BLaER1 (cell line): ENCODE measurements around the gene FGFBP2.

Experiments
- H3K27ac ChIP-seq: shearing (Covaris generic); formaldehyde crosslinking; 2 replicates; pipeline ENCODE4 v1.8.1; 2022
- H3K27me3 ChIP-seq: shearing (Covaris generic); formaldehyde crosslinking; 2 replicates; pipeline ENCODE4 v1.8.1; 2022
- H3K36me3 ChIP-seq: shearing (Covaris generic); formaldehyde crosslinking; 2 replicates; pipeline ENCODE4 v1.8.1; 2022
- H3K4me1 ChIP-seq: shearing (Covaris generic); formaldehyde crosslinking; 2 replicates; pipeline ENCODE4 v1.8.1; 2022
- H3K4me2 ChIP-seq: shearing (Covaris generic); formaldehyde crosslinking; 2 replicates; pipeline ENCODE4 v1.8.1; 2022
- H3K4me3 ChIP-seq: shearing (Covaris generic); formaldehyde crosslinking; 2 replicates; pipeline ENCODE4 v1.8.1; 2022
- H3K9ac ChIP-seq: shearing (Covaris generic); formaldehyde crosslinking; 2 replicates; pipeline ENCODE4 v1.8.1; 2022
- H3K9me3 ChIP-seq: shearing (Covaris generic); formaldehyde crosslinking; 2 replicates; pipeline ENCODE4 v1.8.1; 2022
- H4K20me1 ChIP-seq: shearing (Covaris generic); formaldehyde crosslinking; 2 replicates; pipeline ENCODE4 v1.8.1; 2022
- Cebpa-rat ChIP-seq: shearing (Covaris generic); IDR thresholded peaks from 2 replicates; pipeline ENCODE4 v1.8.1; 2022

FGFBP2 gene

DNA sequence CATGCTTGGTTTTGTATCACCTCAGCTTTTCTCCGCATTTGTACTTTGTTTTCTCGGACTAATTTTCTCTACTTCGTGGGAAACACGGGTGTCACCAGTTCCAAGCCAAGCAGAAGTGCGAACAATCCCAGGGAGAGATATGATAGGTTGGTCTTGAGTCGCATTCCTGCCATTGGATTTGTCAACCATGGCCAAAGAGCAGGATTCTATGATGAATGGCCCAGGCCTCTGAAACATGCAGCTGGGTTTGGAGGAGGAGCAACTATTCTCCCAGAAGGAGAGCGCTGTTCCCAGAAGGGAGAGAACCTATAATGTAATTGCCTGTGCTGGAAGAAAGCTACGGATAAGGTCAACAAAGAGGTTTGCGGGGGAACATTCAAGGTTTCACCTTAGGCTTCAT lies 14.1 kb downstream of the FGFBP2 start:
- no peaks in the 10 kb centered on the region for H4K20me1 ChIP-seq
- TF ChIP-seq Cebpa-rat: no peak

DNA sequence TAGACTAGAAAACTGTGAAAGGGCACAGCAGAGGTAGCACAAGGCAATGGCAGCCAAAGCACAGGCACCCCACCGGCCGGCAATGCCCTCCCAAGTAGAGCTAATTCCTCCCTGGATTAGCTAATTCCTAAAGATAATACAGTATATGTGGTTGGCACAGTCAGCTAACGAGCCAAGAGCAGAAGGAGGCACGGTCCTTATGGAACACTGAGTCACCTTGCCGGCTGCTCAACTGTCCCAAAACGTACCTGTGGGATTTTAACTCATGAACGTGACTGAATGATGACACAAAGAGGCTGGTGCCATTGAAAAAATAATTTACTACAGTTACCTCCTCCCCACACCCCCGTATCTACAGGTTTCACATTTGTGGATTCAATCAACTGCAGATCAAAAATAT lies 15.3 kb downstream of the FGFBP2 start:
- TF ChIP-seq Cebpa-rat: no peak
- Histone ChIP-seq H3K36me3 (no peaks in the 10 kb centered on the region), H3K4me2 (no peak overlapping the region), H3K27me3 (no peaks in the 10 kb centered on the region), H3K9ac (no peak overlapping the region), H3K4me1 (no peaks in the 10 kb centered on the region), H3K4me3 (no peak overlapping the region), H4K20me1 (no peaks in the 10 kb centered on the region), H3K27ac (no peak overlapping the region), H3K9me3 (peaks cover under 1% of the 10 kb centered on the region; the same call in 1 of the 2 replicates)

More for the DNA sequence above, 14.1 kb downstream of the FGFBP2 start:
- Histone ChIP-seq H3K27me3 (no peaks in the 10 kb centered on the region), H3K9ac (no peak overlapping the region), H3K4me1 (no peaks in the 10 kb centered on the region), H3K9me3 (peaks cover 12% of the 10 kb centered on the region), H3K4me3 (no peak overlapping the region), H3K27ac (no peak overlapping the region), H3K4me2 (no peak overlapping the region), H3K36me3 (no peaks in the 10 kb centered on the region)

DNA sequence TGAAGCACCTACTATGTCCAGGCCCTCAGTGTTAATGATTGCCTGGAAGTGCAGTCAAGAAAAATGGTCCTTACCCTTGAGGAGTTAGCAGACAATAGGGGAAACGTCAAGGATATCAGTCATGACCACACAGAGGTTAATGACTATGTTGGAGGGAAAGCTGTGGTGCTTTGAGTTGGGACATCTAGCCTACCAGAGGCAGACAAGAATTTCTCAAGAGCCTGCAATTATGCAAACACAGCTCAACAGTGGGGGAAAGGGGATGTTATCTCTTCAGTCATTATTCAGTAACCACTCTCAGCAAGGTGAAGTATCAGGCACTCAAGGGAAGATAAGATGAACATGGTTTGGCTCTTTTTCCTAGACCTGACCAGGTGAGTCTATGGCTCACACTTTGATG lies 17.5 kb downstream of the FGFBP2 start:
- TF ChIP-seq Cebpa-rat: no peak
- no peak overlapping the region for H3K9ac ChIP-seq

DNA sequence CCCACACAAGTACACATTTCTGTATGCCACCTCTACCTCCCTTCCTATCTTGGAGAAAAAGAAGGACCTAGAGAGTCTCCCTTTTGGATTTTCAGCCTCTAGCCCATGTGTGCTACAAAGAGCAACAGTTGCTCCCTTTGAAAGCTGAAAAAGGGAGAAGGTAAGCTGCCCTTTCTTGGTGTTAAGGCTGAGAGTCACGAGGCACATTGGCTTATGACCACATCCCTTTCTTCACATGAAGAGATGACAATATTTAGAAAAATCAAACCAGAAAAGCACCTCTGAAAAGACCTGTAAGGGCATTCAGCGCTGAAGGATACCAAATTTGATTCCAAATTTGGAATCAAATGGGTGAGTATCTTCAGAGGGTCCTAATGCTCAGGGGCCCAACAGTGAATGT lies 18.1 kb downstream of the FGFBP2 start:
- Histone ChIP-seq H4K20me1 (no peaks in the 10 kb centered on the region), H3K4me1 (no peaks in the 10 kb centered on the region)

More for the DNA sequence above, 17.5 kb downstream of the FGFBP2 start:
- Histone ChIP-seq H3K27me3 (no peaks in the 10 kb centered on the region), H3K27ac (no peak overlapping the region), H3K9me3 (no peaks in the 10 kb centered on the region), H3K4me2 (no peak overlapping the region), H4K20me1 (no peaks in the 10 kb centered on the region), H3K4me3 (no peak overlapping the region), H3K36me3 (no peaks in the 10 kb centered on the region), H3K4me1 (no peaks in the 10 kb centered on the region)

DNA sequence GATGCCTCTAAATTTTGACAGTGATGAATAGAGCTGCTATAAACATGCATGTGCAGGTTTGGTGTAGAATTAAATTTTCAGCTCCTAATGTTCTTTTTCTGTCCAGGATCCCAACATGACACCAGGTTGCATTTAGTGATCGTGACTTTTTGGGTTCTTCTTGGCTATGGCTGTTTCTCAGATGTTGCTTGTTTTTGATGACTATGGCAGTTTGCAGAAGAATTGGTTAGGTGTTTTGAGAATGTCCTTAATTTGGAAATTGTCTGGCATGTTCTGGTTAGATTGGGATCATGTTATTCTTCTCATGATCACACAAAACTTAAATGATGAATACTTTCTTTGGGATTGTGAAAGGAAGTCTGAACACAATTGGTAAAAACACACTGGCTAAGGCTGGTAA lies 20.7 kb downstream of the FGFBP2 start:
- Histone ChIP-seq H3K4me1 (no peaks in the 10 kb centered on the region), H3K27me3 (no peaks in the 10 kb centered on the region), H3K4me2 (no peak overlapping the region), H4K20me1 (no peaks in the 10 kb centered on the region), H3K9me3 (no peaks in the 10 kb centered on the region), H3K36me3 (no peaks in the 10 kb centered on the region), H3K4me3 (no peak overlapping the region), H3K27ac (no peak overlapping the region), H3K9ac (no peak overlapping the region)
- no peak for TF ChIP-seq Cebpa-rat

More for the DNA sequence above, 18.1 kb downstream of the FGFBP2 start:
- no peaks in the 10 kb centered on the region for H3K27me3 ChIP-seq
- TF ChIP-seq Cebpa-rat: no peak
- H3K9ac ChIP-seq: no peak overlapping the region
- H3K4me2 ChIP-seq: no peak overlapping the region
- no peaks in the 10 kb centered on the region for H3K36me3 ChIP-seq
- H3K4me3 ChIP-seq: no peak overlapping the region
- H3K27ac ChIP-seq: no peak overlapping the region
- no peaks in the 10 kb centered on the region for H3K9me3 ChIP-seq

DNA sequence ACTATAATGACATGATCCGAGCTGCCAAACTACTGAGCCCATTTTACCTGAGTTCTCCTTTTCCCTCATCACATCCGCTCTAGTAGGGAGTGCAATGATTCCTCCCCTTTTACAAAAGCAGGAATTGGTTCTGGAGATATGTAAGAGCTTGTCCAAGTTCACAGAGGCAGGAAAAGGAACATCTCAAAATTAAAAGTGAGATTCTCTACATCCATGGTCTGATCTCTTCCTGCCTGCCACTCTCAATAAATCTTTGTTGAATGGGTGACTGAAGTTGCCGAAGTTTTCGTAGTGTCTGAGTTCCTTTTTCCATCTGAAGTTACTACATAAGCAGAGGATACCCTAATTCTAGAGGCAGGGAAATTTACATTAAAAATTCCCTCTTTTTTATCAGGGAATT lies 24.3 kb downstream of the FGFBP2 start, which contains the start of gene FGFBP1:
Gene FGFBP1, minus strand, starts transcription at position 101 of the 400 bp plus-strand sequence. CDS start 2,108 bp downstream, outside the sequence.
- H3K4me2 ChIP-seq: no peak within 1 kb of the TSS
- no peaks in the 10 kb centered on the region for H3K9me3 ChIP-seq
- TF ChIP-seq Cebpa-rat: no peak
- no peaks in the 10 kb centered on the region for H3K27me3 ChIP-seq
- H4K20me1 ChIP-seq: no peaks in the 10 kb centered on the region
- H3K9ac ChIP-seq: no peak within 1 kb of the TSS
- no peak within 1 kb of the TSS for H3K27ac ChIP-seq
- no peaks in the 10 kb centered on the region for H3K4me1 ChIP-seq
- H3K36me3 ChIP-seq: no peaks in the 10 kb centered on the region
- no peak within 1 kb of the TSS for H3K4me3 ChIP-seq

DNA sequence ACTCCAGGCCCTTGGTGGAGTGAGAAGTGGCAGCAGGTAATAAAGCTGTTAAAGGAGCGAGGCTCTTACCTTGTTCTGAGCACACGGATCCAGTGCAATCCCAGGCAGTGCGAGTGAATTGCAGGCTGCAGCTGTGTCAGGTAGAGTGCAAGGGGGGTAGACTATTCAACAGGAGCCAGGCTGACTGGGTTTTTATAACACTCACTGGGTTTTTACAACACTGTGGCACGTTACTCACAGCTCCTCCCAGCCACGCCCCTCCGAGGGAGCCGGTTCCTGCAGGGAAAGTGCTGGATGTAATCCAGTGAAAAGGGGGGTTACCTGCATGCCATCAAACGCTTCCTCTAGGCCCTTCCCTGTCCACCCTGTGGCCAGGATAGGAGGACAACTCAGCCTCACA lies 24.8 kb downstream of the FGFBP2 start:
- no peaks in the 10 kb centered on the region for H3K36me3 ChIP-seq
- no peaks in the 10 kb centered on the region for H4K20me1 ChIP-seq
- H3K4me1 ChIP-seq: no peaks in the 10 kb centered on the region
- peaks cover 3% of the 10 kb centered on the region; the same call in 1 of the 2 replicates for H3K9me3 ChIP-seq
- TF ChIP-seq Cebpa-rat: no peak
- H3K4me3 ChIP-seq: no peak overlapping the region
- H3K4me2 ChIP-seq: no peak overlapping the region
- no peak overlapping the region for H3K9ac ChIP-seq
- H3K27me3 ChIP-seq: no peaks in the 10 kb centered on the region
- H3K27ac ChIP-seq: no peak overlapping the region

DNA sequence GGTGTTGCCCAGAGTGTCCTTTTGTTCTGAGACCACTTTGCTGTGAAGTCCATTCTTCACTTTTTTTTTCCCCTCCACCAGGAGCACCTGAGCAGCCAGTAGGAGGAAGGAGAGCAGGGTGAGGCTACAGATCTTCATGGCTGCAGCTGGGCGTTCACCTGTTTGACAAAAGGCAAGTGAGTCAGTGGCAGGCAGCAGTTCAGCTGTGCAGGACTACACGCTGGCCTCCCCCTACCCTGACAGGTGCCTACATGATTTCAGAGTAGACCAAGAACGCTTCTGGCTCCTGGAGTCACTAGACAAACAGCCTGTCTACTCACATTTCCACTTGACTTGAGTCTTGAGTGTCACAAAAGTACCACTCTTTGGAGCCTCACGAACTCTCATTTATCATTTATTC lies 26.5 kb downstream of the FGFBP2 start:
- Histone ChIP-seq H3K4me3 (no peak overlapping the region), H3K27me3 (no peaks in the 10 kb centered on the region), H3K9me3 (peaks cover 20% of the 10 kb centered on the region), H3K9ac (no peak overlapping the region), H4K20me1 (no peaks in the 10 kb centered on the region), H3K4me1 (peaks cover 5% of the 10 kb centered on the region), H3K27ac (no peak overlapping the region), H3K36me3 (no peaks in the 10 kb centered on the region), H3K4me2 (no peak overlapping the region)
- TF ChIP-seq Cebpa-rat: no peak

DNA sequence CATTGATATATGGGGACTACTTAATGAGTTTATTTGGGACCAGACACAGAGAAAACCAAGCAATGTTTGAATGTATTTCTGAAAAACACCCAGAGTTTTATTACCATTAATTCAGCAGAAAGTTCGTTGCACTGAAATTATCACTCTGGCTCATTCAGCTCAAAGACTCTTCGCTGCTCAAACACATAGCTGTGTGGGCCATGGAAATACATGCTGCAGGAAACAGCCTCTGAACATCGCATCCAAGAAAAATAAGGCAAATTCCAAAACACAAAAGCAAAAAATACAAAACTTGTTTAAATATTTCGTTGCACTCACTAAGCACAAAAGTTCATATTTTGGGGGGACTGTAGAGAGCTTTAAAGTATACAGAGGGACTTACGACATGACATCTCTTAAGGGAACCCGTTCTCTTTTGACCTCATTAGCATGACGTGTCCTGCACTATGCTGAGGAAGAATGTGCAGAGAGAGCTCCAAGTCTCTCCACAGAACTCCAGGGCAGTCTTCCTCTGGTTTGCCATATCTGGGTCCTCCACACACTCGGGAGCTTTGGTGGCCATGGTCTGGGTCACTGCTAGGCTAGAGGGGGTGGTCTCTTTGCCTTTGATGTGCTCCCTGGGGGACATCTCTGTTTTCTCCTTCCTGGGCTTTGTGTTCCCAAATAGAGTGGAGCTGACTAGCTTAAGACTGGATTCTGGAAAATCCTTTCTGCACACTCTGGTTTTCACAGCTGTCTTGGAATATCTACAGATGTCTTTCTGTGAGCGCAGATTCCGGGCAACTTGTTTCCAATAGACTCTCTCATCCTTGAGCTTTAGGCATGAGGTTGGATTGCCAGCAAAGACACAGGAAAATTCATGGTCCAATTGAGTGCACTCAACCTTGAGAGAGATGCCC lies 27.2 kb downstream of the FGFBP2 start:
- Histone ChIP-seq H4K20me1 (no peaks in the 10 kb centered on the region), H3K9me3 (peaks cover 21% of the 10 kb centered on the region), H3K9ac (no peak overlapping the region), H3K4me2 (no peak overlapping the region), H3K4me3 (no peak overlapping the region), H3K27me3 (no peaks in the 10 kb centered on the region), H3K27ac (no peak overlapping the region), H3K4me1 (peaks cover 13% of the 10 kb centered on the region), H3K36me3 (no peaks in the 10 kb centered on the region)
- TF ChIP-seq Cebpa-rat: no peak

DNA sequence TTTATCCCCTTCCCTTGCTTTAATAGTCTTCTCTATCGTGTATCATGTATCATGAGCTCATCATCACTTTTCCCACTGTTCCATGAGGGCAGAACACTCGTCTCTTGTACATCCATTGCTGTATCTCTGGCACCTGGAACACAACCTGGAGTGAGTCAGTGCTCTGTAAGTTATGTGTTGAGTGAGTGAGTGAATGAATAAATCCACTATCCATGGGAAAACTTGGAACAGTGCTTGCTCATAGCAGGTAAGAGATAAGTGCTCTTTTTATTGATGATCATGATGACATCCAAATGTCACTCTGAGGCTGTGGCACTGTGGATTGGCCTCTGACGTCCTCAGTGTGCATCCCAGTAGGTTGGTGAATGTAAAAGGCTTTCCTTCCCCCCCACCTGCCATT lies 28.7 kb downstream of the FGFBP2 start:
- H3K4me1 ChIP-seq: peaks cover 28% of the 10 kb centered on the region
- TF ChIP-seq Cebpa-rat: no peak
- no peaks in the 10 kb centered on the region for H3K36me3 ChIP-seq
- H3K9ac ChIP-seq: no peak overlapping the region
- no peak overlapping the region for H3K4me2 ChIP-seq
- peaks cover 21% of the 10 kb centered on the region for H3K9me3 ChIP-seq
- no peak overlapping the region for H3K4me3 ChIP-seq
- H3K27me3 ChIP-seq: no peaks in the 10 kb centered on the region
- H4K20me1 ChIP-seq: no peaks in the 10 kb centered on the region
- no peak overlapping the region for H3K27ac ChIP-seq
